ENCODE measurements around the gene TNFAIP6. TPM values are rescaled to one million over a fixed set of nuclear protein-coding genes. Genes with fewer than 3 reads are reported as not detected.

The TNFAIP6 gene
- total and polyA plus RNA-seq, 10 of the 15 experiments (the other 5 are each of a cell fraction or from before 2014, with no cell fraction given): 0.68 to 5.7 (median 1.3) TPM

DNA sequence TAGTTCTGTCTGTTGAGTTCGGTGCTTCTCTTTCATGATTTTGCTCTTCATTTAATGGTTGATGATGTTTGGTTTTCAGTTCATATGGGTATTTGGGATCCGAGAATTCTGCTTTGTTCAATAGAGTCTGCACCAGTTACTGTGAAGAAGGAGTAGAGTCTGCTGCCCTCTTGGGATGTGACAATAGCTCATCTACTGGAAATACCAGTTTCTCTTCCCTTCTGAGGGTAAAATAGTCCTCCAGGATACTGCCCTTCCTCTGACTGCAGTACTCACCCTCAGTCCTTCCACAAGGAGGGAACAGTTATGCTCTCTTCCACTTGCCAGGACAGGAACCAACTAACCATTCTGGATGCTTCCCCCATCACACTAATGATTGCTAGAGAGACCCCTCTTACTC, 12.5 kb upstream of the TNFAIP6 start:
- no peak for DNase-seq (ENCODE audit: low read depth, low spot score)
- ChIA-PET SMC1A (ENCODE audit: uncharacterized antibody, unreplicated experiment) (no interaction called here), CTCF (no interaction called here), POLR2A (no interaction called here), RAD21 (ENCODE audit: unreplicated experiment) (no interaction called here)
- no peak for FAIRE-seq
- Histone ChIP-seq H3K9me3 (replicated peaks; ENCODE audit: control insufficient read depth, insufficient read depth, low read length) (no peaks in the 10 kb centered on the region), H4K20me1 (ENCODE audit: control insufficient read depth, insufficient read depth) (no peaks in the 10 kb centered on the region), H3K4me2 (ENCODE audit: control insufficient read depth, insufficient read depth) (no peak overlapping the region), H2AFZ (ENCODE audit: control insufficient read depth, low read depth, low read length) (no peak overlapping the region), H3K4me1 (ENCODE audit: control insufficient read depth, insufficient read depth, low read length) (no peaks in the 10 kb centered on the region), H3K36me3 (ENCODE audit: control insufficient read depth in 2 of 2, insufficient read depth in 2 of 2, low read length in 1 of 2) (no peaks in the 10 kb centered on the region), H3K27me3 (replicated peaks in 1 of 2; ENCODE audit: control insufficient read depth in 2 of 2, insufficient read depth in 2 of 2, low read length in 1 of 2) (no peaks in the 10 kb centered on the region), H3K4me3 (no peak overlapping the region), H3K9ac (ENCODE audit: control insufficient read depth, insufficient read depth, low read length) (no peak overlapping the region), H3K27ac (ENCODE audit: control insufficient read depth, insufficient read depth) (no peak overlapping the region), H3K79me2 (ENCODE audit: control insufficient read depth, insufficient read depth, low read length) (no peaks in the 10 kb centered on the region)
- in situ Hi-C loops (cut with MboI) (no loop called here), intact Hi-C loops (cut with micrococcal nuclease; ENCODE audit: unreplicated experiment) (no loop called here)
- ATAC-seq: no peak
- TF ChIP-seq, protein P1, sequence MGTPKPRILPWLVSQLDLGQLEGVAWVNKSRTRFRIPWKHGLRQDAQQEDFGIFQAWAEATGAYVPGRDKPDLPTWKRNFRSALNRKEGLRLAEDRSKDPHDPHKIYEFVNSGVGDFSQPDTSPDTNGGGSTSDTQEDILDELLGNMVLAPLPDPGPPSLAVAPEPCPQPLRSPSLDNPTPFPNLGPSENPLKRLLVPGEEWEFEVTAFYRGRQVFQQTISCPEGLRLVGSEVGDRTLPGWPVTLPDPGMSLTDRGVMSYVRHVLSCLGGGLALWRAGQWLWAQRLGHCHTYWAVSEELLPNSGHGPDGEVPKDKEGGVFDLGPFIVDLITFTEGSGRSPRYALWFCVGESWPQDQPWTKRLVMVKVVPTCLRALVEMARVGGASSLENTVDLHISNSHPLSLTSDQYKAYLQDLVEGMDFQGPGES (IDR thresholded peaks at IDR 0.05): no peak
- WGBS (ENCODE audit: insufficient coverage, insufficient replicate concordance, low lambda C conversion rate, missing lambda C conversion rate): 70% methylated on average over 2 of the region's 2 CpGs
- BruUV-seq (replicated peaks): no TSS peak

DNA sequence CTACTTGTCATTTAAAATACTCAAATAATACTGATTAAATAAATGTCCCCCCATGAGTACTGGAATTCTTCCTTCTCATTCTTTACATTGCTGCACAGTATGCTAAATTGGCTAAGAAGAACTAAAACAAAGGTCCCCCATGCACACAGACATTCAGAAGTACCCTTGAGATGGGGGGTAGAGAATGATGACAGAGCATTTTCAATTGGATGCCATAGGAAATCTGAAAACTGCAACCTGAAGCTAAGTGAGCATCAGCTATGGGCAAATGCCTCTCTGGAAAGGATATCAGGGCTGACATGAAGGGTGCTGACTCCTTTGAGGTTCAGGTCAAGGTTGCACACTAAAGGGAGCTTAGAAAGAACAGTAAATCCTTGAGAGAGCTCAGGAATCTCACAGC, 10.1 kb upstream of the TNFAIP6 start:
- intact Hi-C loops (cut with micrococcal nuclease; ENCODE audit: unreplicated experiment): no loop called here
- no peak overlapping the region for H3K27ac ChIP-seq (ENCODE audit: control insufficient read depth, insufficient read depth)
- SMC1A ChIA-PET (ENCODE audit: uncharacterized antibody, unreplicated experiment): no interaction called here
- no peaks in the 10 kb centered on the region for H4K20me1 ChIP-seq (ENCODE audit: control insufficient read depth, insufficient read depth)
- CTCF ChIA-PET: no interaction called here
- no peak overlapping the region for H3K9ac ChIP-seq (ENCODE audit: control insufficient read depth, insufficient read depth, low read length)
- TF ChIP-seq FOS (IDR thresholded peaks at IDR 0.05; ENCODE audit: borderline replicate concordance, extremely low read depth, insufficient read length) (no peak), MTA3 (IDR thresholded peaks at IDR 0.05; ENCODE audit: borderline replicate concordance, low read length) (no peak), CEBPB (IDR thresholded peaks at IDR 0.05; ENCODE audit: borderline replicate concordance in 1 of 2, low read depth in 2 of 2, low read length in 2 of 2) (no peak), RB1 (IDR thresholded peaks at IDR 0.05; ENCODE audit: borderline replicate concordance) (no peak), IKZF1 (conservative IDR thresholded peaks at IDR 0.05) (no peak), BHLHE40 (IDR thresholded peaks at IDR 0.05; ENCODE audit: borderline replicate concordance in 1 of 2, low read depth in 2 of 2, low read length in 1 of 2) (no peak), ZSCAN29 (IDR thresholded peaks at IDR 0.05) (no peak), SIN3A (IDR thresholded peaks at IDR 0.05; ENCODE audit: low read depth, low read length) (no peak), POLR2AphosphoS5 (IDR thresholded peaks at IDR 0.05; ENCODE audit: low read length) (no peak), CBFB (IDR thresholded peaks at IDR 0.05; ENCODE audit: low read depth) (no peak), SP1 (IDR thresholded peaks at IDR 0.05; ENCODE audit: low read depth, low read length) (no peak), MEF2B (IDR thresholded peaks at IDR 0.05; ENCODE audit: partially characterized antibody, poor library complexity, severe bottlenecking) (no peak), NFXL1 (IDR thresholded peaks at IDR 0.05; ENCODE audit: borderline replicate concordance) (no peak), ZNF622 (IDR thresholded peaks at IDR 0.05) (no peak)
- TF ChIP-seq, protein P2, sequence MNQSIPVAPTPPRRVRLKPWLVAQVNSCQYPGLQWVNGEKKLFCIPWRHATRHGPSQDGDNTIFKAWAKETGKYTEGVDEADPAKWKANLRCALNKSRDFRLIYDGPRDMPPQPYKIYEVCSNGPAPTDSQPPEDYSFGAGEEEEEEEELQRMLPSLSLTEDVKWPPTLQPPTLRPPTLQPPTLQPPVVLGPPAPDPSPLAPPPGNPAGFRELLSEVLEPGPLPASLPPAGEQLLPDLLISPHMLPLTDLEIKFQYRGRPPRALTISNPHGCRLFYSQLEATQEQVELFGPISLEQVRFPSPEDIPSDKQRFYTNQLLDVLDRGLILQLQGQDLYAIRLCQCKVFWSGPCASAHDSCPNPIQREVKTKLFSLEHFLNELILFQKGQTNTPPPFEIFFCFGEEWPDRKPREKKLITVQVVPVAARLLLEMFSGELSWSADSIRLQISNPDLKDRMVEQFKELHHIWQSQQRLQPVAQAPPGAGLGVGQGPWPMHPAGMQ (IDR thresholded peaks at IDR 0.05; ENCODE audit: borderline replicate concordance): no peak
- no peak overlapping the region for H2AFZ ChIP-seq (ENCODE audit: control insufficient read depth, low read depth, low read length)
- in situ Hi-C loops (cut with MboI): no loop called here
- no TSS peak for BruUV-seq (replicated peaks)
- no peaks in the 10 kb centered on the region for H3K79me2 ChIP-seq (ENCODE audit: control insufficient read depth, insufficient read depth, low read length)
- POLR2A ChIA-PET: no interaction called here
- H3K4me1 ChIP-seq (ENCODE audit: control insufficient read depth, insufficient read depth, low read length): no peaks in the 10 kb centered on the region
- RAD21 ChIA-PET (ENCODE audit: unreplicated experiment): no interaction called here
- H3K4me2 ChIP-seq (ENCODE audit: control insufficient read depth, insufficient read depth): no peak overlapping the region
- ATAC-seq (no peak), DNase-seq (ENCODE audit: low read depth, low spot score) (no peak), FAIRE-seq (no peak)
- no peaks in the 10 kb centered on the region for H3K36me3 ChIP-seq (ENCODE audit: control insufficient read depth in 2 of 2, insufficient read depth in 2 of 2, low read length in 1 of 2)
- H3K27me3 ChIP-seq (replicated peaks in 1 of 2; ENCODE audit: control insufficient read depth in 2 of 2, insufficient read depth in 2 of 2, low read length in 1 of 2): no peaks in the 10 kb centered on the region
- H3K4me3 ChIP-seq: no peak overlapping the region
- H3K9me3 ChIP-seq (replicated peaks; ENCODE audit: control insufficient read depth, insufficient read depth, low read length): no peaks in the 10 kb centered on the region

Measured in GM12878 (cell line).